K562 (cell line): ENCODE measurements around the gene DSTYK.

ENCODE experiments used
- GTF2F1 ChIP-seq: IDR thresholded peaks from 2 replicates; pipeline ENCODE4 v1.6.1; 2011; ENCODE audit warnings: low read depth, low read length, improper control_type of control experiment
- POLR2AphosphoS5 ChIP-seq: IDR thresholded peaks from 2 replicates; pipeline ENCODE4 v1.6.1; 2011; ENCODE audit warnings: mild to moderate bottlenecking, low read depth, low read length, moderate library complexity; ENCODE audit not compliant: control insufficient read depth, insufficient read depth
- SREBF2 ChIP-seq: sonication (generic); formaldehyde crosslinking; IDR thresholded peaks from 2 replicates; pipeline ENCODE4 v1.4.0; 2020; ENCODE audit warnings: mild to moderate bottlenecking, missing genetic modification reagents
- TEAD1 ChIP-seq, 2 experiments: fragments of 450-650 bp in 1 of 2; sonication (generic) in 1 of 2; formaldehyde crosslinking; IDR thresholded peaks; 2 replicates each; pipeline versions ENCODE4 v1.4.0 to v1.8.0; 2020 to 2022; ENCODE audit warnings: mild to moderate bottlenecking in 2 of 2, missing genetic modification reagents in 1 of 2

DNA sequence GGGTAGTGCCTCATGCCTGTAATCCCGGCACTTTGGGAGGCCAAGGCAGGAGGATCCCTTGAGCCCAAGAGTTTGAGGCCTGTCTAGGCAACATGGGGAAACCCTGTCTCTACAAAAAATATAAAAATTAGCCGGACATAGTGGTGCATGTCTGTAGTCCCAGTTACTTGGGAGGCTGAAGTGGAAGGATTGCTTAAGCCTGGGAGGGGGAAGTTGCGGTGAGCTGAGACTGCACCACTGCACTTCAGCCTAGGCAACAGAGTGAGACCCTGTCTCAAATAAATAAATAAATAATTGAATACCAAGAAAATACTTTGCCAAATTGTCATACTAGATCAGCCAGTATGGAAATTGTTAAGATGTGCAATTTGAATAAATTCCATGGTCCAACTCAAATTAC is 83.9 kb downstream of the DSTYK start:
- TF ChIP-seq POLR2AphosphoS5 (no peak), TEAD1 (CRISPR knock-in tag; IDR thresholded peaks at IDR 0.05) (no peak), GTF2F1 (no peak), SREBF2 (no peak)
